Subcutaneous abdominal adipose tissue (tissue), 5 donors: ENCODE data around the gene SGMS1.

Experiments used
- H3K27ac ChIP-seq: one replicate; pipeline ENCODE4 v1.7.0; 2013; ENCODE audit warnings: low read depth, mild to moderate bottlenecking, inconsistent platforms, low read length, moderate library complexity
- H3K27me3 ChIP-seq, 5 donors: one replicate each; pipeline ENCODE4 v1.7.0; 2013; ENCODE audit warnings: low read length in 5 of 5, inconsistent platforms in 1 of 5; ENCODE audit not compliant: control insufficient read depth in 5 of 5, insufficient read depth in 4 of 5
- H3K36me3 ChIP-seq, 5 donors: one replicate each; pipeline ENCODE4 v1.7.0; 2013; ENCODE audit warnings: low read length in 5 of 5; ENCODE audit not compliant: control insufficient read depth in 5 of 5, insufficient read depth in 5 of 5
- H3K4me1 ChIP-seq, 5 donors: one replicate each; pipeline ENCODE4 v1.7.0; 2013; ENCODE audit warnings: low read length in 5 of 5, mild to moderate bottlenecking in 3 of 5, moderate library complexity in 1 of 5; ENCODE audit not compliant: control insufficient read depth in 5 of 5, insufficient read depth in 5 of 5
- H3K4me3 ChIP-seq, 5 donors: one replicate each; pipeline ENCODE4 v1.7.0; 2013; ENCODE audit warnings: low read length in 5 of 5, low read depth in 1 of 5
- H3K9ac ChIP-seq, 5 donors: one replicate each; pipeline ENCODE4 v1.7.0; 2013; ENCODE audit warnings: low read length in 5 of 5, mild to moderate bottlenecking in 4 of 5, moderate library complexity in 3 of 5
- H3K9me3 ChIP-seq, 5 donors: one replicate each; pipeline ENCODE4 v1.7.0; 2013; ENCODE audit warnings: low read length in 5 of 5; ENCODE audit not compliant: control insufficient read depth in 5 of 5
- donor health status: healthy.
- donor health status: healthy.
- donor health status: healthy.
- donor health status: healthy.
- donor health status: healthy.

The SGMS1 gene

DNA sequence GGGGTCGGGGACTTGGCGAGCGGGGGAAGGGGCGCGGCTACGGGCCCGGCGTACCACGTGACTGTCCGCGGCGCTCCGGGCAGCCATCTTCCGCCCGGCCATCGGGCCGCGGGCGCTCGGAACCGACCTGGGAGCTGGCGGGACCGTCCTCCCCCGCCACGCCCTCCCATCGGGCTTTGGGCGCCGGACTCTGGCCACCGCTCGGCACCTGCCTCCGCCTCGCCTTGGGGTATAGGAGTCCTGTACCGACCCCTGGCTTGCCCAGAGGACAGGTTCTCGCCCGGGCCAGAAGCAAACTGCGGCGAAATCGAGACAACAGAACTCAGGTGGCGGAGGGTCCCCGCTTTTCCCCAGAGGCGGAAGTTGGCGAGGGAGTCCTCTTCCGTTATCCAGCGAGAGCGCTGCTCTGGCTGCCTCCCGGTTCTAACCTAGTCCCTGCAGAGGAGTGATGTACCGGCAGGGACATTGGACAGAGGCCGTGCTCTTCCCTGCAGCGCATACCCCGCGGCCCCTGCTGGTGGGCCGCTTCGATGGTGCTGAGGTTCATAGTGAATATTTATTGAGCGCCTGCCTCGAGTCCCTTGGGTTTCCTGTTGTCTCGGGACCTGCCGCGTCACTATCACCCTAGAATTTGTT is 1.2 kb upstream of the SGMS1 start:
- peak overlapping the region; percentile 80 to 97 (median 96) for H3K9ac ChIP-seq
- H3K36me3 ChIP-seq: peaks cover 2 to 14% (median 5%) of the 10 kb centered on the region in 5 donors
- no peaks in the 10 kb centered on the region for H3K27me3 ChIP-seq
- H3K4me3 ChIP-seq: peak overlapping the region; percentile 91 to 96 (median 94)
- peak overlapping the region; percentile 99 for H3K27ac ChIP-seq
- H3K4me1 ChIP-seq: peaks cover 3 to 28% (median 24%) of the 10 kb centered on the region in 5 donors
- H3K9me3 ChIP-seq: no peaks in the 10 kb centered on the region

- Histone ChIP-seq H3K9me3 (no peaks in the 10 kb centered on the region), H3K9ac (peak overlapping the region; percentile 86 to 98 (median 96)), H3K4me1 (peaks cover 3 to 30% (median 24%) of the 10 kb centered on the region in 5 donors), H3K4me3 (peak overlapping the region; percentile 94 to 96 (median 94)), H3K27ac (peak overlapping the region; percentile 99), H3K36me3 (peaks cover 0 to 9% (median 0%) of the 10 kb centered on the region in 5 donors), H3K27me3 (no peaks in the 10 kb centered on the region)
Measured at GRCh38 chr10:50624413-50624865, 683 bp upstream of the SGMS1 start.

GRCh38 chr10:50622706-50623662 is 772 bp downstream of the SGMS1 start:
- H3K4me3 ChIP-seq: peak overlapping the region; percentile 92 to 96 (median 94)
- H3K27me3 ChIP-seq: no peaks in the 10 kb centered on the region
- H3K4me1 ChIP-seq: peaks cover 3 to 30% (median 24%) of the 10 kb centered on the region in 5 donors
- no peaks in the 10 kb centered on the region for H3K9me3 ChIP-seq
- peak overlapping the region; percentile 99 for H3K27ac ChIP-seq
- peak overlapping the region; percentile 86 to 99 (median 98) for H3K9ac ChIP-seq
- H3K36me3 ChIP-seq: peaks cover 0 to 3% (median 0%) of the 10 kb centered on the region in 5 donors

- Histone ChIP-seq H3K9me3 (no peaks in the 10 kb centered on the region), H3K4me3 (peak overlapping the region; percentile 92 to 96 (median 94)), H3K36me3 (peaks cover 0 to under 1% (median 0%) of the 10 kb centered on the region in 5 donors), H3K27me3 (no peaks in the 10 kb centered on the region), H3K4me1 (peaks cover 3 to 30% (median 24%) of the 10 kb centered on the region in 5 donors), H3K27ac (peak overlapping the region; percentile 99), H3K9ac (peak overlapping the region; percentile 86 to 99 (median 98))
Measured at GRCh38 chr10:50621968-50622705, 1.6 kb downstream of the SGMS1 start.

DNA sequence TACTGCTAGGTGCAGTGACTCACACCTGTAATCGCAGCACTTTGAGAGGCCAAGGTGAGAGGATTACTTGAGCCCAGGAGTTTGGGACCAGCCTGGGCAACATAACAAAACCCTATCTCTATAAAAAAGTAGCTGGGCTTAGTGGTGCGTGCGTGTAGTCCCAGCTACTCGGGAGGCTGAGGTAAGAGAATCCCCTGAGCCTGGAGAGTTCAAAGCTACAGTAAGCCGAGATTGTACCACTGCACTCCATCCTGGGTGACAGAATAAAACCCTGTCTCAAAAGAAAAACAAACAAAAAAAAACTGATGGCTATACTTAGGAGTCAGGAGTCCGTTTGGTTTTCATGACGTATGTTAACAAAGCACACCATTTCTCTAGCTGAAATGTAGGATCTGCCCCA is 2.9 kb downstream of the SGMS1 start:
- Histone ChIP-seq H3K4me1 (peaks cover 3 to 30% (median 23%) of the 10 kb centered on the region in 5 donors), H3K27me3 (no peaks in the 10 kb centered on the region), H3K36me3 (no peaks in the 10 kb centered on the region), H3K9ac (no peak overlapping the region), H3K9me3 (no peaks in the 10 kb centered on the region), H3K4me3 (no peak overlapping the region), H3K27ac (peak overlapping the region; percentile 99)

GRCh38 chr10:50619882-50620281 is 3.9 kb downstream of the SGMS1 start:
- Histone ChIP-seq H3K27ac (no peak overlapping the region), H3K4me3 (no peak overlapping the region), H3K4me1 (peaks cover 0 to 23% (median 15%) of the 10 kb centered on the region in 5 donors), H3K9me3 (no peaks in the 10 kb centered on the region), H3K36me3 (no peaks in the 10 kb centered on the region), H3K27me3 (no peaks in the 10 kb centered on the region), H3K9ac (no peak overlapping the region)

GRCh38 chr10:50619166-50619565 is 4.6 kb downstream of the SGMS1 start:
- no peak overlapping the region for H3K27ac ChIP-seq
- H3K27me3 ChIP-seq: no peaks in the 10 kb centered on the region
- H3K9ac ChIP-seq: no peak overlapping the region
- H3K4me1 ChIP-seq: peaks cover 0 to 22% (median 15%) of the 10 kb centered on the region in 5 donors
- no peak overlapping the region for H3K4me3 ChIP-seq
- H3K36me3 ChIP-seq: no peaks in the 10 kb centered on the region
- H3K9me3 ChIP-seq: no peaks in the 10 kb centered on the region

DNA sequence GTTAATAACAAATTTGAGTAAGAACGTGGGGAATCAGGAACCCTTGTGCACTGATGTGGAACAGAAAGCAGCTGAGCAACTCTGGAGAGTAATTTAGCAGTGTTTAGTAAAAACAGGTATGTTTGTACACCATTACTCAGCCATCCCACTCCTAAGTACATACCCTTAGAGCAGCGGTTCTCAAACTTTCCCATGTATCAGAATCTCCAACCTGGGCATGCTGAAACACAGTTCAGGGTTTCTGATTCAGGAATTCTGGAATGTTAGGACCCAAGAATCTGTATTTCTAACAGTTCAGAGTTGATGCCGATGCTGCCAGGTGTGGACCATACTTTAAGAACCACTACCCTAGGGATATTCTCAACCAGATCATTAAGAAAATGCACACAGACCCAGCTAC is 5.1 kb downstream of the SGMS1 start:
- Histone ChIP-seq H3K27me3 (no peaks in the 10 kb centered on the region), H3K36me3 (no peaks in the 10 kb centered on the region), H3K4me3 (no peak overlapping the region), H3K27ac (no peak overlapping the region), H3K4me1 (peaks cover 0 to 20% (median 15%) of the 10 kb centered on the region in 5 donors), H3K9me3 (no peaks in the 10 kb centered on the region), H3K9ac (no peak overlapping the region)

DNA sequence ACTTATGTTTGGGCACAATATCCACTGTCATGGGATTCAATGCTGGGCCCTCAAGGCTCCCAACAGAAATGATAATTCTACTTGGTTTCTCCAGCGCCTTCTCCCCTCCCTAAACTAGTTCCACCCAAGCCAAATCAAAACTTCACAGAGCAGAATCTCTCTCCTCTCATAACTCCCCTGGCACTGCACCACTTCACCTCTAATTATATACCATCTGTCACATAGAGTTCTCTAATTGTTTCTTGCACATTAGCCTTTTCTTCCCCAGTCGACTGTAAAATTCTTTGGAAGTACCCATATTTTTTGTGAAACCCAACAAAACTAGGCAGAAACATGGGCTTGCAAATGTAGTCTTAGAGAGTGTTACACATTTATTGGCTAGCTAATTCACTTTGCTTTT is 8.1 kb downstream of the SGMS1 start:
- H3K27me3 ChIP-seq: no peaks in the 10 kb centered on the region
- peaks cover 0 to 4% (median 0%) of the 10 kb centered on the region in 5 donors for H3K4me1 ChIP-seq
- H3K27ac ChIP-seq: no peak overlapping the region
- H3K36me3 ChIP-seq: no peaks in the 10 kb centered on the region
- H3K4me3 ChIP-seq: no peak overlapping the region
- no peaks in the 10 kb centered on the region for H3K9me3 ChIP-seq
- no peak overlapping the region for H3K9ac ChIP-seq
